SK-N-SH (cell line): ENCODE measurements around the gene SPANXD. TPM values are rescaled to one million over a fixed set of nuclear protein-coding genes. Genes with fewer than 3 reads are reported as not detected.

Source experiments
- CTCF ChIA-PET: fragments of 300-600, 350-600 bp; formaldehyde crosslinking; extraction: SDS; loops from one replicate; lab custom pipeline; 2021; lab: Yijun Ruan, JAX
- POLR2A ChIA-PET: fragments of 350-600 bp; sonication (Branson Sonifier 250); formaldehyde crosslinking; extraction: SDS; loops from one replicate; lab custom pipeline; 2020; ENCODE audit warnings: antibody characterized with exemption, inconsistent platforms; lab: Yijun Ruan, JAX
- DNase-seq: peaks from one replicate; pipeline ENCODE4 v3.0.0; 2012
- H2AFZ ChIP-seq: fragments of 200-600 bp; sonication (generic); 2 replicates; pipeline ENCODE4 v1.8.1; 2016; ENCODE audit warnings: antibody characterized with exemption, mild to moderate bottlenecking, low read depth
- H3F3A ChIP-seq: fragments of 200-600 bp; sonication (generic); replicated peaks from 2 replicates; pipeline ENCODE3; 2016; ENCODE audit warnings: antibody characterized with exemption, mild to moderate bottlenecking; ENCODE audit not compliant: insufficient read depth
- H3K27ac ChIP-seq, 2 experiments: fragments of 200-500 bp in 1 of 2; fragments of 200-600 bp in 1 of 2; sonication (Bioruptor generic) in 1 of 2; sonication (generic), shearing (Covaris generic) in 1 of 2; 2 replicates each; pipeline versions ENCODE4 v1.5.1 to v1.6.1; 2014 to 2016; ENCODE audit warnings: low read depth in 2 of 2, inconsistent platforms in 1 of 2, low read length in 1 of 2, mild to moderate bottlenecking in 1 of 2, mixed read lengths in 1 of 2
- H3K27me3 ChIP-seq: fragments of 200-600 bp; sonication (generic), shearing (Covaris generic); 2 replicates; pipeline ENCODE4 v1.6.1; 2016; ENCODE audit warnings: mixed run types; ENCODE audit not compliant: insufficient read depth
- H3K36me3 ChIP-seq, 2 experiments: fragments of 200-500 bp in 1 of 2; fragments of 200-600 bp in 1 of 2; sonication (Bioruptor generic) in 1 of 2; sonication (generic) in 1 of 2; replicated peaks in 1 of 2; 2 replicates each; pipeline versions ENCODE3 to v1.5.1; 2014 to 2016; ENCODE audit warnings: low read length in 1 of 2, mild to moderate bottlenecking in 1 of 2; ENCODE audit not compliant: insufficient read depth in 2 of 2, control insufficient read depth in 1 of 2
- H3K4me1 ChIP-seq, 2 experiments: fragments of 200-500 bp in 1 of 2; fragments of 200-600 bp in 1 of 2; sonication (Bioruptor generic) in 1 of 2; sonication (generic), shearing (Covaris generic) in 1 of 2; 2 replicates each; pipeline versions ENCODE4 v1.5.1 to v1.6.1; 2014 to 2016; ENCODE audit warnings: low read depth in 1 of 2, low read length in 1 of 2, mixed run types in 1 of 2; ENCODE audit not compliant: insufficient read depth in 2 of 2, control insufficient read depth in 1 of 2
- H3K4me2 ChIP-seq: fragments of 200-600 bp; sonication (generic), shearing (Covaris generic); 2 replicates; pipeline ENCODE4 v1.6.1; 2017; ENCODE audit warnings: mixed run types
- H3K4me3 ChIP-seq, 2 experiments: fragments of 200-500 bp in 1 of 2; fragments of 200-600 bp in 1 of 2; sonication (Bioruptor generic) in 1 of 2; sonication (generic), shearing (Covaris generic) in 1 of 2; 2 replicates each; pipeline versions ENCODE4 v1.5.1 to v1.8.1; 2014 to 2016; ENCODE audit warnings: low read depth in 2 of 2, inconsistent platforms in 1 of 2, low read length in 1 of 2, mild to moderate bottlenecking in 1 of 2, mixed read lengths in 1 of 2, moderate library complexity in 1 of 2
- H3K79me2 ChIP-seq: fragments of 200-600 bp; sonication (generic); 2 replicates; pipeline ENCODE4 v1.8.1; 2017; ENCODE audit warnings: mild to moderate bottlenecking; ENCODE audit not compliant: insufficient read depth
- H3K9ac ChIP-seq: fragments of 200-600 bp; sonication (generic); 2 replicates; pipeline ENCODE4 v1.6.1; 2017; ENCODE audit warnings: mixed run types
- H3K9me2 ChIP-seq: fragments of 200-600 bp; sonication (generic); 2 replicates; pipeline ENCODE4 v1.6.1; 2017; ENCODE audit warnings: mixed run types
- H3K9me3 ChIP-seq: fragments of 200-600 bp; sonication (generic); 2 replicates; pipeline ENCODE4 v1.6.1; 2017; ENCODE audit warnings: mixed run types, mild to moderate bottlenecking, moderate library complexity
- H4K20me1 ChIP-seq: fragments of 200-600 bp; sonication (generic); 2 replicates; pipeline ENCODE4 v1.6.1; 2017; ENCODE audit warnings: mild to moderate bottlenecking, mixed run types; ENCODE audit not compliant: insufficient read depth
- CTCF ChIP-seq: fragments of 200-600 bp; sonication (generic); IDR thresholded peaks from 2 replicates; pipeline ENCODE4 v1.6.1; 2017; ENCODE audit warnings: antibody characterized with exemption, mild to moderate bottlenecking, moderate library complexity
- EZH2phosphoT487 ChIP-seq: fragments of 200-600 bp; sonication (generic); IDR thresholded peaks from 2 replicates; pipeline ENCODE4 v1.6.1; 2017; ENCODE audit warnings: low read depth, mixed run types, mild to moderate bottlenecking, antibody characterized with exemption, moderate library complexity, borderline replicate concordance
- FOXM1 ChIP-seq: IDR thresholded peaks from 2 replicates; pipeline ENCODE4 v1.4.0; 2012; ENCODE audit warnings: low read depth, mild to moderate bottlenecking
- GABPA ChIP-seq: IDR thresholded peaks from 2 replicates; pipeline ENCODE4 v1.4.0; 2012; ENCODE audit warnings: low read depth, mild to moderate bottlenecking
- IRF3 ChIP-seq: fragments of 150-350 bp; IDR thresholded peaks from 2 replicates; pipeline ENCODE4 v1.6.1; 2016; ENCODE audit warnings: mild to moderate bottlenecking, low read depth, low read length
- JUND ChIP-seq: IDR thresholded peaks from 2 replicates; pipeline ENCODE4 v1.4.0; 2012
- MAX ChIP-seq: IDR thresholded peaks from 2 replicates; pipeline ENCODE4 v1.4.0; 2012; ENCODE audit warnings: low read depth
- MEF2A ChIP-seq: IDR thresholded peaks from 2 replicates; pipeline ENCODE4 v1.4.0; 2012; ENCODE audit warnings: low read depth, borderline replicate concordance
- NRF1 ChIP-seq: IDR thresholded peaks from 2 replicates; pipeline ENCODE4 v1.6.1; 2012; ENCODE audit warnings: low read depth, mild to moderate bottlenecking, low read length
- SIN3A ChIP-seq: IDR thresholded peaks from 2 replicates; pipeline ENCODE4 v1.6.1; 2012; ENCODE audit warnings: low read depth, mild to moderate bottlenecking, low read length, moderate library complexity, borderline replicate concordance
- SMC3 ChIP-seq: IDR thresholded peaks from 2 replicates; pipeline ENCODE4 v1.6.1; 2012; ENCODE audit warnings: low read depth, low read length, improper control_type of control experiment
- TEAD4 ChIP-seq: IDR thresholded peaks from 2 replicates; pipeline ENCODE4 v1.4.0; 2012; ENCODE audit warnings: mild to moderate bottlenecking, borderline replicate concordance; ENCODE audit not compliant: insufficient read depth
- USF1 ChIP-seq: IDR thresholded peaks from 2 replicates; pipeline ENCODE4 v1.4.0; 2012; ENCODE audit warnings: low read depth, borderline replicate concordance
- YY1 ChIP-seq: IDR thresholded peaks from 2 replicates; pipeline ENCODE4 v1.4.0; 2012; ENCODE audit warnings: low read depth, mild to moderate bottlenecking
- WGBS: methylation state at CpG from one replicate; pipeline ENCODE4 v1.1.6; 2017; ENCODE audit warnings: low lambda C conversion rate; 5-methylcytosine and 5-hydroxymethylcytosine counted together
- polyA plus RNA-seq, 3 experiments: library from polyadenylated mRNA; depleted of rRNA; stranded (reverse); fragments of >200 nt; gene quantifications; 2 replicates each; pipeline ENCODE4 v1.2.3, GENCODE V29; 2012

Gene SPANXD
- polyA plus RNA-seq, 1 of the 3 experiments (the other 2 are of a cell fraction) = 13.1 TPM

GRCh38 chrX:141662781-141663180, 35.8 kb downstream of the SPANXD start:
- DNase-seq = no peak
- TF ChIP-seq IRF3 = no peak
- no peak for TF ChIP-seq FOXM1
- TF ChIP-seq GABPA = no peak
- no peak for TF ChIP-seq MEF2A
- 6% methylated on average over 6 of the region's 6 CpGs for WGBS

GRCh38 chrX:141652286-141652685, 46.3 kb downstream of the SPANXD start:
- DNase-seq = no peak
- no peak overlapping the region for H3K9ac ChIP-seq
- H3K27me3 ChIP-seq = no peaks in the 10 kb centered on the region
- no peaks in the 10 kb centered on the region for H3K36me3 ChIP-seq
- WGBS = 10% methylated on average over 5 of the region's 5 CpGs
- H3K79me2 ChIP-seq = no peaks in the 10 kb centered on the region
- H2AFZ ChIP-seq = no peak overlapping the region
- ChIA-PET POLR2A (no interaction called here), CTCF (no interaction called here)
- H3K27ac ChIP-seq = no peak overlapping the region
- no peaks in the 10 kb centered on the region for H3K9me3 ChIP-seq
- H3K9me2 ChIP-seq = no peaks in the 10 kb centered on the region
- H3F3A ChIP-seq = no peaks in the 10 kb centered on the region
- H3K4me1 ChIP-seq = no peaks in the 10 kb centered on the region
- H3K4me2 ChIP-seq = no peak overlapping the region
- no peak for TF ChIP-seq TEAD4
- TF ChIP-seq MEF2A = no peak
- no peak for TF ChIP-seq SMC3
- TF ChIP-seq NRF1 = no peak
- TF ChIP-seq SIN3A = no peak
- no peak for TF ChIP-seq JUND
- TF ChIP-seq USF1 = no peak
- no peak for TF ChIP-seq EZH2phosphoT487
- TF ChIP-seq CTCF = no peak
- no peak for TF ChIP-seq FOXM1
- no peak for TF ChIP-seq MAX
- no peak for TF ChIP-seq YY1
- no peaks in the 10 kb centered on the region for H4K20me1 ChIP-seq
- H3K4me3 ChIP-seq = no peak overlapping the region

More at GRCh38 chrX:141662781-141663180, 35.8 kb downstream of the SPANXD start:
- Histone ChIP-seq H3K4me1 (no peaks in the 10 kb centered on the region), H3K9me3 (no peaks in the 10 kb centered on the region), H3K9ac (no peak overlapping the region), H3K4me3 (no peak overlapping the region), H3F3A (peaks cover 6% of the 10 kb centered on the region), H3K36me3 (no peaks in the 10 kb centered on the region), H3K9me2 (no peaks in the 10 kb centered on the region), H4K20me1 (no peaks in the 10 kb centered on the region), H3K4me2 (no peak overlapping the region), H3K27ac (no peak overlapping the region), H3K79me2 (no peaks in the 10 kb centered on the region), H2AFZ (no peak overlapping the region), H3K27me3 (no peaks in the 10 kb centered on the region; the same call in 1 of the 2 replicates)
- ChIA-PET CTCF (no interaction called here), POLR2A (no interaction called here)

Other genes with a start within 250 kb of the SPANXD start
- 1.8 and 25.5 TPM in 2 replicates for gene SPANXA1, start 114.0 kb downstream of the SPANXD start, polyA plus RNA-seq (2012; rRNA removed)
- 26.4 TPM in 1 of 2 replicates, not detected in the other for gene SPANXA2, start 109.0 kb downstream of the SPANXD start, polyA plus RNA-seq (2012; rRNA removed)
- gene MAGEC3, start 139.6 kb upstream of the SPANXD start, polyA plus RNA-seq (2012; rRNA removed) = 0.26 and 0.91 TPM in 2 replicates
- gene MAGEC1, start 205.2 kb upstream of the SPANXD start, polyA plus RNA-seq (2012; rRNA removed) = 22.2 and 28.7 TPM in 2 replicates